Activated CD4-positive, alpha-beta T cell treated with anti-CD3 and anti-CD28 coated beads, Interleukin-2, amount 50 U/mL, for 16 hours (primary cell): ENCODE results near the gene MYO18B.

Experiments
- DNase-seq: peaks from one replicate; pipeline ENCODE4 v3.0.0-alpha.2; 2020

The MYO18B gene

DNA sequence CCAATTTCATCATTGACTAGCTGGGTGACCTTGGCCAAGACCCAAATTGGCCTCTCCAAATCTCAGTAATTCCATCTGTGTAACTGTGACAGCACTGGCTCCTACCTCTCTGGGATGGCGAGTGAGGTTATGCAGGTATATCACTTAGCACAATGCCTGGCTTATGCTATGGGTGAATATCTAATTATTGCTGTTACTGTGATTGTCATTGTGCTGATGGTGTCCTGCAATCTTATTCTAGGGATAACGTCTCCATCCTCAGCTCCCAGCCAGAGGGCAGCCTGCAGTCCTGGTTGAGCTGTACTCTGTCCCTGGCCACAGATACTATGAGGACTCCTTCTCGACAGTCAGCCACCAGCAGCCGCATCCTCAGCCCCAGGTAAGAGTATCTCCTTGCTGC, 262.5 kb downstream of the MYO18B start:
- no peak for DNase-seq

DNA sequence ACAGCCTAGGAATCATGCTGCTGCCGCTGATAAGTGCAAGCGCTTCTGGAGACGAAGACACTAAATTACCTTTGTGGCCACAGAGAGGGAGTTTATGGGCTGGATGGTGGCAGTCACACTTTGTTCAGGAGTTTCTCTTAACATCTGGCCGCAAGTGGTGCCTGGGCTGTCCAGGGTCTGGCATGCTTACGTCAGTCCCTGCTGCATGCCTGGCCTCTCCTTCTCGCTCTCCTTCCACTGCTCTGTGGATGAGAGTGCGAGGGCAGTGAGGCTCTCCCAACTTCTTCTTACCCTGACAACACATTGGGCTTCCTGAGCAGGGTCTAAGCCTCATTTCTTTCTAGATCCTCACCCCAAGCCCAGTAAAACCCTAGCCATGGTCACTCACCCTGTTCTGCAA, 266.6 kb downstream of the MYO18B start:
- DNase-seq: no peak

DNA sequence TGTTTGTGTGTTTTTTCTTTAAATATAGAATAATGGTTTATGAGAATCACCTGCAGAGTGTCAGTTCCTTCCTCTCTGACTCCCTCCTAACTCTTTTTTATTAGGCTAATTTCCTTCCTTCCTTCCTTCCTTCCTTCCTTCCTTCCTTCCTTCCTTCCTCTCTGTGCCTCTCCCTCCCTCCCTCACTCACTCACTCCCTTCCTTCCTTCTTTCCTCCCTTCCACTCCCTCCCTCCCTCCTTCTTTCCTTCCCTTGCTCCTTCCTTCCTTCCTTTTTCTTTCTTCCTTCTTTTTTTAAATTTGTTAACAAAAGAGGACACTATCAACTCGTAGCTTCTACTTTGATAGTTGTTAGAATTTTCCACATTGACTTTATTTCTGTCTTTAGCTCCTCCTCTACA, 274.9 kb downstream of the MYO18B start:
- no peak for DNase-seq

DNA sequence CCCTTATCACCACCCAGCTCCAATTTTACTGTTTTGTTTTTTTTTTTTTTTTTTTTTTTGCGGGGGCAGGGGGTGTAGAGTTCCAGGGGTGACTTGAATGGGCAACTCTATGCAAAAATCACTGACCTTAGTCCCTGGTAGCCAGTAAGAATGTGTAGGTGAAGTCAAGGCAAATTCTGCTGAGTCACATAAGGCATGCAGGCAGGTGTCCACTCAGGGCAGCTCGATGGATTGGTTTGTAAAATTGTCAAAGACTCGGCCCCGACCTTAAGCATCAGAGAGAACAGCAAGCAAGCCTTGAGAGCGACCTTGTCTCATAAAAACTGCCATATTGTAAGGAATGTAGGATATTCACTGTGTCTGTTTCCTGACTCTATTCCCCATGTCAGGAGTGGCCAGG, 275.9 kb downstream of the MYO18B start:
- no peak for DNase-seq

DNA sequence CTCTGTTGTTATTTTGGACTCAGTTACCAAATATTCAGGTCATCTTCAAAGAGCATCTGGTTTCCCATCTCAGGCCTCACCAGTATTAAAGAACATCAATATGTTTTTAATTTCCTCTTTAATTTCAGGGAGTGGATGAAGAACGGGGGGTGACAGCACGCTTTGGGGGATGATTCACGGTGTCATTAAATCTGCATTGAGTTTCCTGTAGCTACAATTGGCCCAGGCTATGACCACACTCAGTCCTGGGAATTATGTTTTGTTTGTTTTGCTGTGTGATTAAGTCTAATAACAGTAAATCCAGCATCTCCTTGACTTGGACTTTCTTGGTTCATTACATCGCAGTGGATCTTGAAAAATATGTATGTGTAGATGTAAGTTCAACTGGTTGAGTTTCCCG, 277.6 kb downstream of the MYO18B start:
- no peak for DNase-seq

DNA sequence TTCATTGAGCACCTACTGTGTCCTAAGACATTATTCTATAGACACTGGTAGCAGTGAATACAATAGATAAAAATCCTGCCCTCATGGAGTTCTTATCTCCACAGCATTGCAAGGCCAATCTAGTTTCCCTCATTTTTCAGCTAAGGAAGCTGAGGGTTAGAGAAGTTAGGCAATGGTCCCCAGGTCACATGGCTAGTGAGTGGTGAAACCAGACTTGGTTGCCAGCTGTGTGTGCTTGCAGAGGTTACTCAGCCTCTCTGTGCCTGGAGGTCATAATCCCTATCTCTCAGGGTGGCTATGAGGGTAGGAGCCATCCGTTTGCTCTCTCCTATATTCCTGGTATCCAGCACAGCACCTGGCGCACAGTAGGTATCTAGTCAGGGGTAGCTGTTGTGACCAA, 279.5 kb downstream of the MYO18B start:
- no peak for DNase-seq

DNA sequence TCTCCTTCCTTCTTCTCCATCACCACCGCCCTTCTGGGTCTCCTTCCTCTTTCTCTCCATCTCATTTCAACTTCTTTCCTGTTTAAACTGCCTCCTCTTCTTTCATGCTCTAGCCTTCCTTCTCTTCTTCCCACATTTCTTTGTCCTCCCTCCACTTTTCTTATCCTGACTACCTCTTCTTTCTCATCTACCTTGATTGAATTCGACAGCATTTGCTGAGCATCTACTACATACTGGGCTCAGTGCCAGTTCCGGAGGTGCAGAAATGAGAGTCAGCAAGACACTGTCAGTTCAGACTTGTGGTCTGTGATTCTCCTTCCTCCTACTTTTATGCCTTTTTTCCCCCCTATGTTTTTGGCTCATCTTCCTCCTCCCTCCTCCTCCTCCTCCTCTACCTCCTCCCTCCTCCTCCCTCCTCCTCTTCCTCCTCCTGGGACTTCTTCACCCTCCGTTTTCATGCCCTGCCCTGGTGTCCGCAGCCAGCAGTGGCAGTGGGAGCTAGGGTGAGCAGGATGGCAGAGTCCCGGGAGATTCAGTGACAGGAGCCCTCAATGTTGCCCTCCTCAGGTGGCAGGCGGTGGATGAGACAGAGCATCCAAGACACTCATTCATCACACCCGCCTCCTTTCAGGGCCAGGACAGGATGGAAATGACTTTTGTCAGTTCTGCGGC, 281.3 kb downstream of the MYO18B start:
- no peak for DNase-seq

DNA sequence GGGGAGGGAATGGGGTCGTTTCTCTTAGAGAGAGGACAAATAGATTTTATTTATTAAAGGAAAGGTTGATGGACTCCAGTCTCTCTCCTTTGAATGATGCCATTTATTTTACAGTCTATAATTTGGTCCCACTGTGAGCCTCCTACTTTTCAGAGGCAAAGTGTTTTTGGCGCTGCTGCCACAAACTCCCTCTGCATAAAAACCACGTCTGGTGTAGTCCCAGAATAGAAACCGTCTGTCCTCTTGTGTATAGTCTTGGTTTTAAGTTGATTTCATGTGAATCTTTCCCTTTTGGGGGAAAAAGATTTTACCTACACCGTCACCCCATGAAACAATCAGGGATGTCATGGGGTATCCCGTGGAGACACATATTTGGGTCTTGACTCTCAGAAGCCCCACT, 283.6 kb downstream of the MYO18B start:
- no peak for DNase-seq

DNA sequence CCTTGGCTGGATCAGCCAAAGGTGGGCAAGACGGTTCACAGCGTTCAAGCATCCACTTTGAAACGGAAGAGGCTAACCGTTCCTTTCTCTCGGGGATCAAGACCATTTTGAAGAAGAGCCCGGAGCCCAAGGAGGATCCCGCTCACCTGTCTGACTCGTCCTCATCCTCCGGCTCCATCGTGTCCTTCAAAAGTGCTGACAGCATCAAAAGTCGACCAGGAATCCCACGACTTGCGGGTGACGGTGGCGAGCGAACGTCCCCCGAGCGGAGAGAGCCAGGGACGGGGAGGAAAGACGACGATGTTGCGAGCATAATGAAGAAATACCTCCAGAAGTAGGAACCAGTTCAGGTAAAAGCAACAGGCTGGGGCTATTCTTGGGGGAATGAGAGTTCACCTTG, 285.4 kb downstream of the MYO18B start:
- DNase-seq: no peak

DNA sequence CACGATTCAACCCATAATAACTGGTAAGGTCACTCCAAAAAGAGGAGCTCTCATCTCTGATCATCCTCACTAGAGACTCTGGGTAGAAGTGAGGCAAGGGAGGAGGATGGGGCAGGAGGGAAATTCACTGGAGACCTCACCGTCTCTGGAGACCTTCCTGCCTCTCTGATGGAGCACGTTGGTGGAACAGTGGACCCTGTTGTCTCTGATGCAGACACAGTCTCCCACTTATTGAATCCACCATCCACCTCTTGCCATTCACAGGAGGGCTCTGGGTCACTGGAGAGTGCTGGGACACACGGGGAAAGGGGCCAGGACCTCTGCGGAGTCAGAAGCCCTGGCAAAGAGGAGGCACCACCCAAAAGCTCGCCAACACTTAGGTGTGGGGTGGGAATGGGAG, 289.7 kb downstream of the MYO18B start:
- no peak for DNase-seq

DNA sequence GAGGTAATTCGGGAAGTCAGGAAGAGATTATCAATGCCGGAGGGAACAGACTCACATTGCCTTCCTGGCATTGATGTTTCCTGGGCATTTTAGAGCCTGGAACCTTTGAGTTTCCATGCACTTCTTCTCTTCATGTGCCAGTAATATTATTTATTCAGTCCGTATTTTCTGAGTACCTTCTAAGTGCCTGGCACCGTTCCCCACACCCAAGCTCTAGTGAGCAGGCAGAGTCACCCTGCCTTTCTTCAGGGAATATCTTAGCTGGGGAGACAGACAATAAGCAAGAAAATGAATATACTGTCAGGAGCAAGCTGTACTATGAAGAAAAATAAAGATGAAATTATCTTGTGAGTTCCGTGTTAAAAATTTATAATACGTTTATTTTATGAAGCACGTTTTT, 291.1 kb downstream of the MYO18B start:
- DNase-seq: no peak

DNA sequence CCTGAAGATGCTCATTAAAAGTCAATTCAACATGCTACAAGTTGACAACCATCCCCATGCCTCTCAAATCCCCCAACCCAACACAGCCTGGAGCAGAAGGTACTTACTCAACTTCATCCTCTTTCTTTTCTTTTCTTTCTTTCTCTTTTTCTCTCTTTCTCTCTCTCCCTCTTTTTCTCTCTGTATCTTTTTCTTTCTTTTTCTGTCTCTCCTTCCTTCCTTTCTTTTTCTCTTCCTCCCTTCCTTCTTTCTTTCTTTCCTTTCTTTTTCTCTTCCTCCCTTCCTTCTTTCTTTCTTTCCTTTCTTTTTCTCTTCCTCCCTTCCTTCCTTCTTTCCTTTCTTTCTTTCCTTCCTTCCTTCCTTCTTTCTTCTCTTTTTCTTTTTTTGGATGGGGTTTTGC, 291.6 kb downstream of the MYO18B start:
- no peak for DNase-seq

DNA sequence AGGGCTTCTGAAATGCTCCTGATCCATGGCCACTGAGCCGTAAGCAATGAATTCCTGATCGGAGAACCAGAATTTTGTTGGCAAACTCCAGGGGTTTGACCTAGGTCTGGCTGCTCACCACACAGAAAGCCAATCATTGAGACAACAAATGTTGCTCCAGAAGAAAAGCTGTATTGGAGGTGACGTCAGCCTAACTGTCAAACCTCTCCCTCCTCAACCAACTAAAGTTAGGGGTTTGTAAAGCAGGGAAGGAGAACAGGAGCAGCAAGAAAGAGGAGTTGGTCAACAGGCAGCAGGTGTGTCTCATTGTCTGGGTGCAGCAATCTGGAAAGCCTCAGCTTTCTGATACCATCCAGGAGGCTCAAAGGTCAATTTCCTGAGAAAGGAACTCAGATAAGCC, 293.5 kb downstream of the MYO18B start:
- DNase-seq: no peak

DNA sequence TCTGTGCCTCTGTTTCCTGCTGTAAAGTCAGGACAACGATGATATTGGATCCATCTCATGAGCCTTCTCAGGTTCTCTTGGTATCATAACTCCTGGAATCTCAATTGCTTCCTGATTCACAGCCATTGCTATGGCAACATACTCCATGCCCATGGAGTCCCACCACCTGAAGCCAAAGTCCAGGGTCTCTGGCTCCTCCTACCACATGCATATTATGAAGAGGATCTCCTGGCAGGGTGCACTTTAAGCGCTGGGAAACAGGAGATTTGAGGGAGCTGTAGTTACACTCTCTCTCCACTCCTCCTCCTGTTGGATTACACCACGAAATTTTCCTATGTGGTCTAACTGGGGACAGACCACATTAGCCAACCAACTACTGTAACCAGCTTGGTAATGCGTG, 296.4 kb downstream of the MYO18B start:
- DNase-seq: no peak

DNA sequence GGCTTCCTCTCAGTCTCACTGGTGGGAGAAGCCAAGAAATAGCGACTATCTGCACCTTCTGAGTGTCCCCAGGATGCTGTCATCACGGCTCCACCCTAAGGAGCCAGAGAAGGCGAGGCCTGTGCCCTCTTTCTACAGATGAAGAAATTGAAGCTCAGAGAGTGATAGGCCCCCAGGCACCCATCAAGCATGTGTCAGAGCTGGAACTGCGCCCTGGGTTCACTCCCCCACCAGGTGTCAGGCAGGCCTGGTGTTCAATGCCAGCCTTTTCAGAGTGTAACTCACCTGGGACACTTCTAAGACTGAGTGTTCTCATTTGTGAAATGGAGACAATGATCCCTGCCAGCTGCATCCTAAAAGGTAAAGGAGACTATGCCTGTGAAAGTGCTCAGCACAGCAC, 299.9 kb downstream of the MYO18B start:
- DNase-seq: no peak

DNA sequence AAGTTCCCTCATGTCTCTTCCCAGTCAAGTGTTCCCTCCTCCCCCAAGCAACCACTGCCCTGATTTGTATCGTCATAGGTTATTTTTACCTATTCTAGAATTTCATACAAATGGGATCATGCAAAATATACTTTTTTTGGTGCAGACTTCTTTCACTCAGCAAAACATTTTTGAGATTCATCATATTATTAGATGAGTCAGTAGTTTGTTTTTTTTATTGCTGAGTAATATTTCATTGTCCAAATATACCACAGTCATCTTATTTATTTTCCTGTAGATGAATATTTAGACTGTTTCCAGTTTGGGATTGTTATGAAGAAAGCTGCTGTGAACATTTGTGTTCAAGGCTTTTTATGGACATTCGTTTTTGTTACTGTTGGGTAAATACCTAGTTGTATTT, 301.0 kb downstream of the MYO18B start:
- no peak for DNase-seq

DNA sequence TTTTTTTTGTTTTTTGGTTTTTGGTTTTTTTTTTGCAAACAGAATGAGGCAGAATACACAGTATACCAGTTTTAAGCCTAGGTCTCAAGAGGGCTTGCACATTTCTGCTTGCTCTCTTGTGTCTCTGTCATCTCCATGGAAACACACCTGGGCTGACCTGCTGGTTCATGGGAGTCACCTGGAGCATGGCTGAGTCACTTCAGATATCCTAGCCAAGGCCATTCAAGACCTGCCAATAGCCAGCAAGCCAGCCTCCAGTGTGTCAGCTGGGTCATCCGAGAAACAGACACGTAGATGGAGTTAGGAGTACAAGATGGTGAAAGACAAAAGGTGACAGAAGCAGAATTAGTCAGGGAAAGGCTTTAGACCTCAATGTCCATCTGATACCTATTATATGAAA, 303.1 kb downstream of the MYO18B start:
- DNase-seq: no peak

DNA sequence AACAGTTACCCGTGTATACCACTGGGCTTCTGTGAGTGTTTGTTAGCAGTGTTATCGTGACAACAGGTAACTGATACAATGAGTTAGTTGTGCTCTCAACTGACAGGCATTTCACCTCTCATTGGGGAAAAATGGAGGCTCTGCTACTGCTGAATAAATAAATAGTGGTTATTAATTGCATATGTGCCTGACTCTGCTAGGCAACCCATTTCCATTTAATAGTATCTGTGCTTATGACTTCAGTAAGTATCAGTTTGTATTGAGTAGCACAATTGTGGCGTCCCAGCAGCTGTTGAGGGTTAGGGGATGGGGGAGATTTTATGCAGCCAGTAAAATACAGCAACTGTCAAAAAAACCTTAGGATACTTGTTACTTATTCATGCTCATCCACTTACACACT, 303.9 kb downstream of the MYO18B start:
- DNase-seq: no peak

DNA sequence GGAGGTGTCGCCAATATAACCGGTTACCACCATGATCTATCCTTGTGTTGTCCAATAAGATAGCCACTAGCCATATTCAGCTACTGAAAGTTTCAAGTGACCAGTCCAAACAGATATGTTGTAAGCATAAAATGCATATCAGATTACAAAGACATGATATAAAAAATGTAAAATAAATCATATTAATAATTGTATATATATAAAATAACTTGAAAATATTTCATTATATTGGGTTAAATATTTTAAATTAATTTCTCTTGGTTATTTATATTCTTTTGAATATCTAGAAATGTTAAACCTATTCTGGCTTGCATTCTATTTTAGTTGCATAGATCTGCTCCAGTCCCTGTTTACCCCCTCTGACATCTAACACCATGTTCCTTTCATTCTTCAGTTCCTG, 305.5 kb downstream of the MYO18B start:
- no peak for DNase-seq

DNA sequence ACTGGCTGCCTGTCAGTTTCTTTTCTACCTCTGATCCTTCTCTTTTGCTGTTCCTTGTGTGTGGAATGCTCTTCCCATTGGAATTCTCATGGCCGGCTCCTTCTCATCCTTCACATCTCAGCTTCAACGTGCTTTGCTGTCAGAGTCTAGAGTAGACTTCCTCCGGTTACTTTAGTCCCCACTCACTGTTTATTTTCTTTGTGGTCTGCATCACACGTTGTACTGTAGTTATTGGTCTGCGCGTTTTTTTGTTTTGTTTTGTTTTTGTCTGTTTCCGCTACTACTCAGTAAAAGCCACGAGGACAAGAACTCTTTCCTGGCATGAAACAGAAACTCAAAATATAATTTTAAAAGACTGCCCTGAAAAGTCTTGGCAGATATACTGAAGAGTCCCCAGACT, 305.9 kb downstream of the MYO18B start:
- no peak for DNase-seq

DNA sequence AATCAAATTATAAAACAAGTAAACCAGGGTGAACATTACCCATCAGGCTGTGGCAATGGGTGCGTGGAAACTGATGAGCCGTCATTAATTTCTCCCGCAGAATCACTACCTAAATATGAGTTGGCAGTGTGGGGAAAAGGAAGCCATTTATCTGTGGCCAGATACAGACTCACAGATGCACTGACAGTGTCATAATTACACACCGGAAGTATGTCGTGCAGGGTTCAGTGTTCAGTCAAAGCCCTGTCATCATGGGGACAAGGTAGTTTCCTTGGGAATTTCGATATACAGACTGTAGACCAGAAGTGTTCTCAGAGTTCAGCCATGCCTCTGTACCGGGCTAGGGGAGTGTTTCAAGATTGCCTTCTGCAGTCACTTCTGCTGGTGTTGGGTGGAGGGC, 308.1 kb downstream of the MYO18B start:
- DNase-seq: no peak

DNA sequence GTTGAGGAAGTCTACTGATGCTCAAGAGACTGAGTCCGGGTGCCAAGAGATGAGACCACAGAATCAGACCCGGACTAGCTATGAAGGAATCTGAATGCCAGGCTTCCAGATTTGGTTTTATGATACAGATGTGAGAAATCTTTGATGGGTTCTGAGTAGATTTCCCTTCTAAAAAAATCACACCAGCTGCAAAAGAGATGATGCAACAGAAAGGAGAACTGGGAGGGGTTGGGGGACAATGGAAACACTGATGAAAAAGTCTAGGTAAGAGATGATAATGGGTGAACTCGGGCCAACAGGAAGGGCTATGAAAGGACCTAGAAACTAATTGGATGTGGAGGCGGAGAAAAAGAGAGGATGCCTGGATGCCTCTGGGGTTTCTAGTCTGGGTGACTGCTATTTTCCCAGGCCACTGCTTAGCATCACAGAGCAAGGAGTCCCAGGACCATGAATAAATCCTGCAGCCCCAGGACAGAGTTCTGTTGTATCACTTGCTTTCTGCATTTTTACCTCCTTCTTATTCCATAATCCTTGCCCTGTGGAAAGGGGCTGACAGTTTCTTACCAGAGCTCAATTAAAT, 311.8 kb downstream of the MYO18B start:
- no peak for DNase-seq

DNA sequence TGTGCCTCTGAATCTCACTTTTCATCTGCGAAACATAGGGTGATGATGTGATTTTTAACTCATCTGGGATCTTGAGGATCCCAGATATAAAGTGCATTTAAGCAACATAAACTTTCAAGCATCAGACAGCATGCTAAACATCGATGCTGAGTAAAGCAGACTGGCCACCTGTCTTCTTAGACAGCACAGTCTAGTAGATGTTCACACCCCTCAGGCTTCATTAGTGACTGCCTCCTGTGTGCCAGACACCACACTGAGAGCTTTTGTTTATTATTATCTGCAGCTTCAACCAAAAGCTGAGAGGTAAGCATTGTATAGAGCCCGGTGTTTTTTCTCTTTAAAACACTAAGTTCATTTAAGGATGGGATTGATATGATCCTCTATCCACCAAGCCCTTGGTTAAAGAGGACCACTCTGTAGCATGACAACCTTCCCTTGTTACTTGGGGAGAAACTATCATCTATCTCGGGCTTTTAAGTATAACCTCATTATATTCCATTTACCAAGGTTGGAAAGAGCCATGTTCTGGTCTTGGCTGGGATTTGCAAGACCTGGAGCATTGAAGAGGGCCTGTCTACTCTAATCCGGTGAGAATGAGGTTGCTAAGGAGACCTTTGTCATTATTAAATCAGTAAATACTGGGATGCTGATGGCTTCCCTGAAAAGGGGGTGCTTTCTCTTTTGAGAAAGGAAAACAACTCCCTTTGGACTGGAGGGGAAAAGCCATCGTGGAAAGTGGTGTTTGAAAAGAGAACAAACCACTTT, 313.0 kb downstream of the MYO18B start:
- no peak for DNase-seq

DNA sequence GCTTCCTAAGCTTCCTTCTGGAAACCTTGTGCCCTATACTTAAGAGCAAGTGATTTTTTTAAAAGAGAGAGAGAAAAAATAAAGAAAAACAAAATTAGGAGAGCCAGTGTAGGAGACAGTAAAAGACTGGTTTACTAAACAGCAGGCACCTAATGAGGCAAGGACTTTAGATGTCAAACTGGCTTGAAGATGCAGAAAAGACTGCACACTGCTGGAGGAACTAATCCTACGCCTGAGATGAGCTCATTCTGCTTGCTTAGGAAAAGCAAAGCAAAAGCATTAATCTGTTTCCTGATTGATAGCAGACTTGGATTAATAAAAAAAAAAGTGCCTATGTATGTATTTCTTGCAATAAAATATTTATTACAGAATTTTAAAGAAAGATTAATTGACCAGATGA, 313.7 kb downstream of the MYO18B start:
- DNase-seq: no peak
